Posterior cingulate gyrus (tissue), 11 donors: Measurements from ENCODE around the gene TMEM267.
"Not testable (repeated sequence)": the region's sequence is repeated elsewhere in the genome, so short reads cannot be mapped to it uniquely, and the experiment has no call there.

ENCODE experiments used
- DNase-seq, 10 donors: peaks; one replicate each; pipeline versions ENCODE4 v3.0.0 to v3.0.0-alpha.2; 2020 to 2021; ENCODE audit warnings: mixed read lengths in 3 of 10
- intact Hi-C: fragments of 100-400 bp; cut with DNase I; formaldehyde crosslinking; loops from one replicate; pipeline ENCODE4 v1.15.1; 2023

Gene TMEM267, protein sequence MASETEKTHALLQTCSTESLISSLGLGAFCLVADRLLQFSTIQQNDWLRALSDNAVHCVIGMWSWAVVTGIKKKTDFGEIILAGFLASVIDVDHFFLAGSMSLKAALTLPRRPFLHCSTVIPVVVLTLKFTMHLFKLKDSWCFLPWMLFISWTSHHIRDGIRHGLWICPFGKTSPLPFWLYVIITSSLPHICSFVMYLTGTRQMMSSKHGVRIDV

DNA sequence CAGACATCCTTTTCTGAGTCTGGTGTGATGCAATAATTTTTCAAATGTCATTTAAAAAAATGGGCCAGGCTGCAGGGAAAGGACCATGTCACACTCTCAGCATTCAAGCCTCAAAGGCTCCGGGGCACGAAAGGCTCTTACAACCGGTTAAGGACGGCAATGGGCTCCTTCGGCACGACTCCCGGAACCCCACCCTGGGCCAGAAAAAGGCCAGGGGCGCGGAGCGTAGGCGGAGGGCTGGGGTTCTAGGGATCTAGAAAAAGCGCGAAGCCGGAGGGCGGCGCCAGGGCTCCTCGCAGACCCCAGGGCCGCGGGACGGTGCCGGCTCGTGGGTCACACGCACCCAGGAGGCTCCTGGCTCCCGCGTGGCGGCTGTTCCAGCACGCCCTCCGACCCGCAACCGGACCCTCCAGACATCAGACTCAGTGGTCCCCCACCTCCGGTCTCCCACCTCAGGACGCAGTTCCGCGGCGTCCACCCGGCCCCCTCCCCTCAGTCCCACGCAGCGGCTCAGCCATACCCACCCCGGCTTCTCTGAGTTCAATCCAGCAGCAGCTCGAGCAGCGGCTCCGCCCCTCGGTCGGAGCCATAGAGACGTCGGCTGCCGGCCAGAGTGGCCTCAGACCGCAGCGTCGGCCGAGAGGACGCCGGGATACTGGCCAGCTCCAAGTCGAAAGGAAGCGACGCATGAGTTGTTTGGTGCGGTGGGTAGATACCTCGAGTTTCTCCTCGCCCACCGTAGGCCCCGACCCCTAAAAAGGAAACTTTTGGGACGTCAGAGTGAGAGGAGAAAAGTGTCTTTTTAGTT lies at the start of gene TMEM267:
TMEM267 (minus strand) TSS at position 568 of the 808 bp plus-strand sequence. CDS start 29,896 bp downstream, outside the sequence.
- peak; percentile 85 to 98 (median 91) for DNase-seq
- intact Hi-C loops: loop anchor here (2.0 to 10.0 kb wide), 5 partner anchors 31 to 419 kb away; partner anchors contain the start of genes C5orf34, HMGCS1 and PAIP1

DNA sequence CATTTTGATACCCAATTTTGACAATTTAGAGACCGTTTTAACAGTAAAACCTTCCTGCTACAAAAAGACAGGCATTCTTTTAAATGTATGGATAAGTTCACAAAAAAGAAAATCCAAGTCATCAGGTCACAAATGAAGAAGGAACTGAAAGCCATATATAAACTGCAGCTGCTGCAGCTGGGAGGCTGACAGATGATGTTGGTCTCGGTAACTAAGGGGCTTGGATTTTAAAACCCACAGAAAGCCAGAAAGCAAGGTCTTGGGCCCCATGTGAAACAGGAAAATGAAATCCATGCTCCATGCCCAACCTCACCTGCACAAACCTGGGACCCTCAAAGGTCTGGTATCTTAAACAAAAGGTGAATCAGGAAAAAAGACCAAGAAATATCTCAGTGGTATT lies 47.0 kb upstream of the TMEM267 start:
- DNase-seq: no peak
- intact Hi-C loops: no loop called here

DNA sequence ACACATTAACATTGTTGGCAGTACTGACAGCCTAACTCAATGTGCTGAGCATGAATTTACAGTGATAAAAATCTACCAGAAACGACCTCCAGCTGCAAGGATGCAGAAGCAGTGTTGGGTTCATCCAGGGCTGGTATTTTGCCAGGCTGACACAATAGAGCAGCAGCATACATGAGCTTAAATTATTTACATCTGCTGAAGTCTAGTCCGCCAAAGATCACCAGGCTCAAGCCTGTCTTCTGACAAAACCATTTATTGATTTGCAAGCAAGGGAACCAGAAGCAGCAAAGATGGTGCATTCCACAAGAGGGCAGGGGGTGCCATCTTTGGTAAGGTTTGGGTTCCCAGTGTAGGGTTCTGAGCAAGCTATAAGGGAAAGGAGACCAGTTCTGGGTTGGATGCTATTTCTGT lies 40.0 kb upstream of the TMEM267 start:
- DNase-seq: no peak
- intact Hi-C loops: no loop called here

DNA sequence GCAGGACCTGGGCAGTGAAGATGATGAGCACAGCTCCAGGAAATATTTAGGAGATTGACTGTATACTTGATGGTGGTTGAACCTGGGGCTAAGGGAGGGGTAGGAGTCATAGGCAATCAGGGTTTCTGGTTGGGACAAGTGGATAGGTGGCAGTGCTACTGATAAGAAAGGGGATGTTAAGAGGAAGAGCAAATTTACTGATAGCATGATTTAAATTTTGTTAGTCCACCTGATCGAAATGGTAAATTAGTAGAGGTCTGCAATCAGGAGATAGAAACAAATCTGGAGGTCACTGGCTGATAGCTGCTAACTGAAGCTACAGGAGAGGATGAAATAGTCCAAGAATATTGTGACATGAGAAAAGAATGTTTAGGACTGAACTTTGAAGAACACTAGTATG lies 37.0 kb upstream of the TMEM267 start:
- no peak for DNase-seq
- intact Hi-C loops: no loop called here

DNA sequence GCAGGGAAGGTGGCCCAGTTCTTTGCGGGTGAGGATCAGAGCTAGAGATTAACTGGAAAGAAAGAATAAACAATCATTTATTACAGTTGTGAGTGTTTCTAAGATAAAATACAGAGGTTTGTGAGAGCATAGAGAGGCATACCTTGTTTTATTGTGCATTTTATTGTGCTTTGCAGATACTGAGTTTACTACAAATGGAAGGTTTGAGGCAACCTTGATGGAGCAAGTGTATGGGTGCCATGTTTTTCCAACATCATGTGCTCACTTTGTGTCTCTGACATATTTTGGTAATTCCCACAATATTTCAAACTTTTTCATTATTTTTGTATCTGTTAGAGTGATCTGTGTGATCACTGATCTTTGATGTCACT lies 32.0 kb upstream of the TMEM267 start:
- no peak for DNase-seq
- intact Hi-C loops: loop anchor here (2.0 kb wide), 1 partner anchor 33 kb away; the partner anchor contains the start of gene TMEM267

DNA sequence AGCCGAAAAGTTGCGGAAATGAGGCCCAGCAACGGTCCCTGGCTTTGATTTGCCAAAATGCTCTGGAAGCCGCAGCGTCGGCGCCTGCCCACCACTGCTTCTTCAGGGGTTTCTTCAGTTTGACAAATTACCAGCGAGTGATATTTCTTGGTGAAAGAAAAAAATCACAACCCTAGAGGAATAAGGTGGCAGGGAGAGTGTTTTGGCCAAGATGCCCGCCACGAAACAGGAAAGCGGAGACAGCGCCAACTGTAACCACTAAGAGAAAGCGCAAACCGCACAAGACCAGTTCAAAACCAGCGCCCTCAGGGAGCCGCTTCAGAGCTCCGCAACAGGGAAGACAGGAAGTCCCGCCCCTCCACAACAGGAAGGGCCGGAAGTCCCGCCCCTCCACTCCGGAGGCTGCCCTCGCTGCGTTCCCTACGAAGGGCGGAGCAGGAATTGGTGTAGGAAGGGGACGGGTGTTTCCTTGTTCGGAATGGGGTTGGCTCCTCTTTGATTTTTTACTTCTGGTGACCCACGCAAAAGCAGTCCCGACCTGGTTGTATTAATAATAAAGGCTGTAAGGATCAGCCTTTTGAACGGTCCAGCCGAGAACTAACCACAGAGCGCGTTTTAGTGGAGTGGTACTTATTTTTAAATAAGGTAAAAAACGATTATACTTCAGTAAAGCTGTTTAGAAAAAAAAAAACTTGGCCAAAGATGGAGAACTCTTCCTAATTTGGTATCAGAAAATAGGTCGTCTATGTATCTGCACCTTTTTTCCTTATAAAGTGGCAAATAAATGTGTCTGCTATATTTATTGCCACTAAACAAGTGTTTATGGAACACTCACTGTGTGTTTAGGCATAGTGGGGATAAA lies 31.4 kb upstream of the TMEM267 start, which contains the start of gene C5orf34:
C5orf34 (minus strand) TSS at position 333 of the 862 bp plus-strand sequence. CDS start 5,809 bp downstream, outside the sequence.
- intact Hi-C loops: loop anchor here (2.0 kb wide), 1 partner anchor 32 kb away; the partner anchor contains the start of gene TMEM267

DNA sequence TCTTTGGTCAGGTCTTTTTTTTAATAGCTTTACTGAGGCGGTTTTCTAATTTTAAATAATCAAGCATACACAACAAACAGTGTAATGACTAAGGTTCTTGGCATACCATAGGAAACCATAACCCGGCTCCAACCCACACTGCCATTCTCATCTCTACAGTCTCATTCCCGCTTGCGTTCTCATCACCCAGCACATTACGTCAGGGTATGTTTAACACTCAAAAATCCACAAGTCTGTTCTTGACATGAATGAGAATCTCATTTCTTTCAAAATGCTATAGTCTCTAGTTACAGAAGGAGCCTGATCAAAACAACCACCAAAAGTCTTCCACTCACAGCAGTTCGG lies 30.8 kb upstream of the TMEM267 start:
- intact Hi-C loops: loop anchor here (2.0 kb wide), 1 partner anchor 32 kb away; the partner anchor contains the start of gene TMEM267
- no peak for DNase-seq

More for the DNA sequence above, 31.4 kb upstream of the TMEM267 start, which contains the start of gene C5orf34:
- peak; percentile 90 to 99 (median 96) for DNase-seq

DNA sequence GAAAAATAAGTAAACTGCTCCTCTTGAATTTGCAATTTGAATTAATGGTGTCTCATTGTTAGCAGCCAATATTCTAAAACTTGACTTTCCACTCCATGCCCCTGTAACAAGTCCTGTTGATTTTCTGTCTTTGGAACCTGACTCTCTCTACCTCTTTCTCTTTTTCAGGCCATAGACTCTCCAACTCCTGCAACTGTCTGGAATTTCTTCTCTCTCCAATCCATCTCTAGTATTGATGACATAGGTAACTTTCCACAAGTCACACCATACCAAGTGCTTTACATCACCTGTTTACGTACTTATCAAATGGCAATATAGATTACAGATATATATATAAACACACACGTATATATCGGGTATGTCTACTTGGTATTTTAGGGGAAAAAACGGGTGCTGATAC lies 30.4 kb upstream of the TMEM267 start:
- no peak for DNase-seq
- intact Hi-C loops: loop anchor here (2.0 kb wide), 1 partner anchor 31 kb away; the partner anchor contains the start of gene TMEM267

DNA sequence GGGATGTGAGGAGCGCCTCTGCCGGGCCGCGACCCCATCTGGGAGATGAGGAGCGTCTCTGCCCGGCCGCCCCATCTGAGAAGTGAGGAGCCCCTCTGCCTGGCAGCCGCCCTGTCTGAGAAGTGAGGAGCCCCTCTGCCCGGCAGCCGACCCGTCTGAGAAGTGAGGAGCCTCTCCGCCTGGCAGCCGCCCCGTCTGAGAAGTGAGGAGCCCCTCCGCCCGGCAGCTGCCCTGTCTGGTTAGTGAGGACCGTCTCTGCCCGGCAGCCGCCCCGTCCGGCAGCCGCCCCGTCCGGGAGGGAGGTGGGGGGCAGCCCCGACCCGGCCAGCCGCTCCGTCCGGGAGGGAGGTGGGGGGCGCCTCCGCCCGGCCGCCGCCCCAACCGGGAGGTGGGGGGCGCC lies 27.4 kb upstream of the TMEM267 start:
- DNase-seq, intact Hi-C loops: not testable (repeated sequence)

DNA sequence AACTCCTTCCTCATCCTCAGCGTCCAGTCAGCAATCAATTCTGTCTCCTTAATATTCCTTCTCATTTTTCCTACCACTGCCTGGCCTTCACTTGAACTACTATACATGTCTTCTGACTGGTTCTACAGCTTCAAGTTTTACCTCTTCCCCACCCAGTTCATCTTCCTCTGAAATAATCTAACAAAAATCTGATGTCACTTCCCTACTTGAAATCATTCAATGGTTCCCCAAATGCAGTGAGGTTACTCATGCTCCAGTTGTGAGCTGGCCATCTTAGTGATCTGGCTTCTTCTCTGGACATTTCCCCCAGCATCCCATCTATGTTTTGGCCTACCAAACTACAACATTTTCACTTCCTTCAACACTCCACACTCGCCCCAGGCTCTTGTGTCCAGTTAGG lies 14.9 kb upstream of the TMEM267 start:
- no peak for DNase-seq
- intact Hi-C loops: no loop called here

DNA sequence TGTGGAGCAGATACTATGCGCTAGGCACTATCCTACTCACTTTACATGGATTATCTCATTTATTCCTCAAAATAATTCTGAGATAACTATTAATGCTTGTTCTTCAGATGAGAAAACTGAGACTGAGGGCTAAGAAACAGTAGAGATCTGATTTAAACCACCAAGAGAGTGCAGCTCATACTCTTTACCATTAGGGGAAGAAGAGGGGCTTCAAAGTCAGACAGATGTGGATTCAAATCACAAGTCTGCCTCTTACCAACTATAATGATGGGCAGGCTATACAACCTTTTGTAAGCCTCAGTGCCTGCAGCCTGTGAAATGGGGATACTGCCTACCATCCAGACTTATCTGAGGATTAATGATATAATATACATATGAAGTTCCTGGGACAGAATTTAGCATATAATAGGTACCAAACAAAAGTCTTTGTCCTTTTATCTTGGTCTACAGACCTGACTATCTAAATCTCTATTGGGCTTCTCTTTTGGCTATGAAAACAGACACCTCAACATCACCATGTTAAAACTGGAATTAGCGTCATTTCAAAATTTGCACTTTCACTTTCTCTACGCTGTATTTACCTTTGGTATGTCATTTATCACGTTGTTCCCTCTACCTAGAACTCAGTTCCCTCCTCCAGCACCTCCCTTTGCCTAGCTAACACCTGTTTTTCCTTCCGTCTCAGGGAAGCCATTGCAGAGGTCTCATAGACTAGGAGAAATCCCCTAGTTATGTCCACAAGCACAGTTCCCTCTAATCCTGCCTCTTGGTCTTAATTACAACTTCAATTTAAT lies 13.8 kb upstream of the TMEM267 start:
- intact Hi-C loops: no loop called here
- DNase-seq: no peak

DNA sequence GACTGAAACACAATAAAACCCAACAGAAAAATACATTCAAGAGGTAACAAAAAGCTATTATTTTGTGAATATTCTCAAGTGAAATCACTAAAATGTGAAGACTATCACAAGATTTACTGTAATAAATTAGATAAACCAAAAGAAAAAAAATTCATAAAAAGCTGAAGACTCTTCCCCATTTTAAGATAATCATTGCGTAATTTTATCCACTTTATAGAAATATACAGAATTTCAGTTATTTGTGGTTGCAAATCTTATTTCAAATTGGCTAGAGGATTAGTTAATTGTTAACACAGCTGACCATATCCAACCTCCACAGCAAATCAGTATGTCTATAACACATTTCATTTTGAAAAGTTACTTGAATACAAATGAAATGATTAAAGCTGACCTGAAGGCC lies 7.7 kb upstream of the TMEM267 start:
- no peak for DNase-seq
- intact Hi-C loops: no loop called here

DNA sequence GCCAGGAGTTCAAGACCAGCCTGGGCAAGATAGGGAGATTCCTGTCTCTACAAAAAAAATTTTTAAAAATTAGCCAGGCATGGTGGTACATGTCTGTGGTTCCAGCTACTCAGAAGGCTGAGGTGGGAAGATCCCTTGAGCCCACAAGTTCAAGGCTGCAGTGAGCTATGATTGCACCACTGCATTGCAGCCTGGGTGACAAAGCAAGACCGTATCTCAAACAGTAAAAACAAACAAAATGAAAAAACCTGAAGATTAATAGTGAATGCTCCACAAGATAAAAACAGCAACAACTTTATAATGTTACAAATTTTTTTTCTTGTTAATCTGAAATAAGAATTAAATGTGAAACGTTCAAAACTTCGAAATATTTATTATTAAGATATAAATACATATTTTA lies 2.7 kb upstream of the TMEM267 start:
- intact Hi-C loops: loop anchor here (10.0 kb wide), 1 partner anchor 422 kb away; no protein-coding TSS in a partner anchor

DNA sequence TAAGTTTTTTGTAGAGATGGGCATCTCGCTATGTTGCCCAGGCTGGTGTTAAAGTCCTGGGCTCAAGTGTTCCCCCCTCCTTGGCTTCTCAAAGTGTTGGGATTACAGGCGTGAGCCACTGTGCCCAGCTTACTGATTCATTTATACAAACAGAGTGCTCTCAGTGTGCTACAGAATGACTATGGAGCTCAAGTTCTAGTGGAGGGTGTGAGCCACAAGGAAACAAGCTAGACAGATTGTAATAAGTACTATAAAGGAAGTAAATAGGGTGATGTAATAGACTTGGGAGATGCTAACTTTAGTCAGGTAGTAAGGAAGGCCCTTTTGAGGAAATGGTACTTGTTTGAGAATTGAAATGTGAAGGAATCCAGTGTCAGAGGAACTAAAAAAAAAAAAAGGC lies 1.7 kb upstream of the TMEM267 start:
- DNase-seq: no peak
- intact Hi-C loops: loop anchor here (10.0 kb wide), 1 partner anchor 421 kb away; no protein-coding TSS in a partner anchor

More for the DNA sequence above, 2.7 kb upstream of the TMEM267 start:
- DNase-seq: no peak

DNA sequence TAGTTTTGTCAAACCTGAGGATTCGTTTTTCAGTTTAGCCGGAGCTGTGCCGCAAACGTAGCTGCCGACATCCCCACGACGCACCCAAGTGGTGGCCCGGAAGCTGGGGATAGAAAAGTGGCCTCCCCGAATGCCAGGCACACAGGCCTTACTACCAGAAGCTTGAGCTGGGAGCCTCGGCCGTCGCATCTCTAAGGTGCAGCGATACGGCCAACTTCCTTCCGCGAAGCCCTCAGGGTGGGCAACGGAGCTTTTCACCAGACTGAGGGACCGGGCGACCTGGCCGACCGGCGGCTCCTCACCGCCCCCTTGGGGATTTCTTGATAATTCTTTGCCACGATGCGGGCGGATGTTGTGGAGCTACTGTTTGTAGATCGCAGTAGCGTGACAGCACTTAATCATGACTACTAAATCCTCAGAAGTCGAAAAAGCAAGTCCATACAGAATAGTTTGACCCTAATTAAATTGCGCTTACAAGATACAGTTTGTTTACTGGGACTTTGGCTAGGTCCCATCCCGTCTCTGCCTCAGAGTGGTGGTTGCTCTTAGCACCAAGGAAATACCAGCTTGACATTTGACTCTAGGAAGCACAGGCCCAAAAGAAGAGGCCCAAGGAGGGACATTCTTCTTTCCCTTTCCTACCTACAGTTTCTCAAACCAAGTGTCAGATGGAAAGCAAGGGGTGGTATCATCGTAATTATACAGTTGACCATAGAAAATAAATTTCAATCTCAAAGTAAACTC lies 613 bp upstream of the TMEM267 start:
- intact Hi-C loops: loop anchor here (5.0 to 10.0 kb wide), 2 partner anchors 172 to 419 kb away; partner anchors contain the start of gene HMGCS1

DNA sequence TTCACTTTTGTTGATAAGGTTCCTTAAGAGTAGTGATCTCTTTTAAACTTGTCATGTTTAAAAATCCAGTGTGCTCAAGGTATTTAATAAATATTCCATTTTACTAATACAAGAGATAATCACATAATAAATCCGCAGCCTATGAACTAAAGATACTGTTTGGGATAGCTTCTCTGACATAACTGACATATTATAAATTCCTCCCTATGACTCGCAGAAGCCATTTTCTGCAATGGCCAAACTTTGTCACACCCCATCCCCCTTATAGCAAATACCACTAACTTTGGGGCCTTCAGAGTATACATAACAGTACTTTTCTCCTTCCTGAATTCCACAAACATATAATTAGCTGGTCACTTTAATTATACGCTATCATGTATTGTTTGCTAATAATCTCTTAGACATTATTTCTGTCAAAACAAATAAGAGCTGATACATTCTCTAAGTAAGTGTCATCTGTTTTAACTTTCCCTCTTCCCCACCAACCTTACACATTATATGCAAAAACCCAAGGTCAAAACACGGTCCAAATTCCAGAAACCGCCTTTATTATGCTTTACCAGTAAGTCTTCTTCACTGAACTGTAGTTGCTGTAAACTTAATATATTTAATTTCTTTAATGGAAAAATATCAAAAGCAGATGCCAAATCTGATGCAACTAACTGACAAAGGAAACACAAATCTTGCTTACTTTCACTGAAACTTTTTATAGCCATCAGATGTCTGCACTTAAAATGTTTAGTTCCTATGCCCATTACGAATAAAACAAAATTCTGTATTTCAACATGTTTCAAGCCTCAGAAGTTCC lies 971 bp downstream of the TMEM267 start:
- intact Hi-C loops: loop anchor here (2.0 to 10.0 kb wide), 5 partner anchors 32 to 418 kb away; partner anchors contain the start of genes C5orf34, HMGCS1 and PAIP1
- DNase-seq: no peak

More for the DNA sequence above, 613 bp upstream of the TMEM267 start:
- DNase-seq: peak; percentile 71 to 97 (median 79)

DNA sequence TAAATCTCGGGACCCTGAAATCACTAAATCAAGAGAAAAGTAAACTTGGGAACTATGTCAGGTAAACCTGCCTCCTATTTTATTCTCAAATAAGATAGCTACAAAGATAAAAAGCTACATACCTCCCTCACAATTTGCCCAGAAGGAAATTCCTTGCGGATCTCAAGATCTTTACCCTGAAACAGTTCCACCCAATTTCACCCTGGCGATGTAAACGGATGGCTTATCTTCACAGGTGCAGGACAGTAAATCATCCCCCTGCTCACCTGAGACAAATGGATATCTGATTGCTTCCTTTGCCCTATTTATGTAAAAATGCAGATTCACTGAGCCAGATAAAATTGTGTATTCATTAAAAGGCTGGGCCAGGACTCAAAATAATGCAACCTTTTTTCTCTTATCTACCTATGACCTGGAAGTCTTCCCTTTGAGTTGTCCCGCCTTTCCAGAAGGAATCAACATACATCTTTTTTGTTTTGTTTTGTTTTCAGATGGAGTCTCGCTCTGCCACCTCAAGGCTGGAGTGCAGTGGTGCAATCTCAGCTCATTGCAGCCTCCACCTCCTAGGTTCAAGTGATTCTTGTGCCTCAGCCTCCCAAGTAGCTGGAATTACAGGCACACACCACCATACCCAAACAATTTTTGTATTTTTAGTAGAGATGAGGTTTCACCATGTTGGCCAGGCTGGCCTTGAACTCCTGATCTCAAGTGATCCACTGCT lies 13.8 kb downstream of the TMEM267 start:
- intact Hi-C loops: loop anchor here (5.0 kb wide), 1 partner anchor 483 kb away; no protein-coding TSS in a partner anchor
- DNase-seq: no peak
